ENCODE results near the gene ST8SIA6.

The ST8SIA6 gene

DNA sequence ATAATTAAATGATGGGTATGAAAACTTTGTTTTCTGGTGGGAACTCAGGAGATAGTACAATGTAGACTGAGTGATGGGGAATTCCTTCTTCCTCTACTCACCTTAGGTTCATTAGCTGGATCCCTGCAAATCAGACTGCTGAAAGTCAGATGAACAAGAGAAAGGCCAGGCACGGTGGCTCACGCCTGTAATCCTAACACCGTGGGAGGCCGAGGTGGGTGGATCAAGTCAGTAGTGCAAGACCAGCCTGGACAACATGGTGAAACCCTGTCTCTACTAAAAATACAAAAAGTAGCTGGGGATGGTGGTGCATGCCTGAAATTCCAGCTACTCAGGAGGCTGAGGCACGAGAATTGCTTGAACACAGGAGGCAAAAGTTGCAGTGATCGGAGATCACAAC, 28.7 kb upstream of the ST8SIA6 start:
- TF ChIP-seq ZFHX2 (tag by site-specific recombination; conservative IDR thresholded peaks at IDR 0.05) (peak; percentile 89), PRDM1 (tag by site-specific recombination; IDR thresholded peaks at IDR 0.05) (peak; percentile 44; the same call in 1 of the 2 replicates), ZBTB17 (tag by site-specific recombination; IDR thresholded peaks at IDR 0.05) (peak; percentile 15; the same call in 1 of the 2 replicates), GLIS1 (tag by site-specific recombination; IDR thresholded peaks at IDR 0.05) (peak; percentile 64), ZNF266 (tag by site-specific recombination; IDR thresholded peaks at IDR 0.05; ENCODE audit: low read depth) (no peak), ZNF629 (tag by site-specific recombination; IDR thresholded peaks at IDR 0.05) (no peak), EGR2 (tag by site-specific recombination; IDR thresholded peaks at IDR 0.05; ENCODE audit: low read depth) (peak; percentile 83)
- H3K9me3 ChIP-seq (ENCODE audit: control insufficient read depth, insufficient read depth, low read depth, low read length): no peaks in the 10 kb centered on the region
- ChIA-PET POLR2A (no interaction called here), CTCF (interaction anchor here (1.2 kb wide), 1 partner anchor 11 kb away, joined by 4 read pairs; no protein-coding TSS in a partner anchor)
- no peak overlapping the region for H3K27ac ChIP-seq (ENCODE audit: extremely low read depth, low read depth, low read length)
- H3K4me1 ChIP-seq (ENCODE audit: control insufficient read depth, insufficient read depth, low read length): no peaks in the 10 kb centered on the region
- H3K4me3 ChIP-seq (ENCODE audit: low read depth, low read length): no peak overlapping the region
- no peaks in the 10 kb centered on the region for H3K36me3 ChIP-seq (ENCODE audit: control insufficient read depth in 2 of 2, insufficient read depth in 1 of 2, low read length in 2 of 2)

DNA sequence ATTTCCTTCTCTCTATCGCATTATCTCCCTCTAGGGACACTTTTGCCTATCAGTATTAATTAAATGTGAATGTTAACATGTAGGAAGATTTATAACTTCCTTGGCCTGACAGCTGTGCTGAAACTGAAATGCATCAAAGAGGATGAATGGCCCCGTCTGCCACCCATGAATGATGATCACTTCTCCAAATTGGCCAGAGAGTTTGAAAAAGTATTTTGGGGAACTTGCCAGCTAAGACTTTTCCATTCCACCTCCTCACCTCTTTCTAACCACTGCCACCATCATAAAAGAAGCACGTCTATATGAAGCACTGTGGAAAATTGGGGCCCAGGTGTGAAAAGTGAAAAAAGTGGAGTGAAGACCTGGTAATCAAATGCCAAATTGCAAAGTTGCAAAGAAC, 25.4 kb upstream of the ST8SIA6 start:
- Histone ChIP-seq H3K4me3 (ENCODE audit: low read depth, low read length) (no peak overlapping the region), H3K9me3 (ENCODE audit: control insufficient read depth, insufficient read depth, low read depth, low read length) (no peaks in the 10 kb centered on the region), H3K36me3 (ENCODE audit: control insufficient read depth in 2 of 2, insufficient read depth in 1 of 2, low read length in 2 of 2) (no peaks in the 10 kb centered on the region), H3K4me1 (ENCODE audit: control insufficient read depth, insufficient read depth, low read length) (no peaks in the 10 kb centered on the region), H3K27ac (ENCODE audit: extremely low read depth, low read depth, low read length) (no peak overlapping the region)
- POLR2A ChIA-PET: no interaction called here
- CTCF ChIA-PET: no interaction called here
- no peak for TF ChIP-seq ZFHX2 (tag by site-specific recombination; conservative IDR thresholded peaks at IDR 0.05)
- TF ChIP-seq ZSCAN23 (tag by site-specific recombination; IDR thresholded peaks at IDR 0.05): no peak
- TF ChIP-seq, protein P1, sequence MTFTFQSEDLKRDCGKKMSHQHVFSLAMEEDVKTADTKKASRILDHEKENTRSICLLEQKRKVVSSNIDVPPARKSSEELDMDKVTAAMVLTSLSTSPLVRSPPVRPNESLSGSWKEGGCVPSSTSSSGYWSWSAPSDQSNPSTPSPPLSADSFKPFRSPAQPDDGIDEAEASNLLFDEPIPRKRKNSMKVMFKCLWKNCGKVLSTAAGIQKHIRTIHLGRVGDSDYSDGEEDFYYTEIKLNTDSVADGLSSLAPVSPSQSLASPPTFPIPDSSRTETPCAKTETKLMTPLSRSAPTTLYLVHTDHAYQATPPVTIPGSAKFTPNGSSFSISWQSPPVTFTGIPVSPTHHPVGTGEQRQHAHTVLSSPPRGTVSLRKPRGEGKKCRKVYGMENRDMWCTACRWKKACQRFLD (tag by site-specific recombination; IDR thresholded peaks at IDR 0.05): no peak
- TF ChIP-seq OSR2 (tag by site-specific recombination; IDR thresholded peaks at IDR 0.05): no peak
- no peak for TF ChIP-seq ZNF174 (tag by site-specific recombination; IDR thresholded peaks at IDR 0.05)
- TF ChIP-seq, protein P2, sequence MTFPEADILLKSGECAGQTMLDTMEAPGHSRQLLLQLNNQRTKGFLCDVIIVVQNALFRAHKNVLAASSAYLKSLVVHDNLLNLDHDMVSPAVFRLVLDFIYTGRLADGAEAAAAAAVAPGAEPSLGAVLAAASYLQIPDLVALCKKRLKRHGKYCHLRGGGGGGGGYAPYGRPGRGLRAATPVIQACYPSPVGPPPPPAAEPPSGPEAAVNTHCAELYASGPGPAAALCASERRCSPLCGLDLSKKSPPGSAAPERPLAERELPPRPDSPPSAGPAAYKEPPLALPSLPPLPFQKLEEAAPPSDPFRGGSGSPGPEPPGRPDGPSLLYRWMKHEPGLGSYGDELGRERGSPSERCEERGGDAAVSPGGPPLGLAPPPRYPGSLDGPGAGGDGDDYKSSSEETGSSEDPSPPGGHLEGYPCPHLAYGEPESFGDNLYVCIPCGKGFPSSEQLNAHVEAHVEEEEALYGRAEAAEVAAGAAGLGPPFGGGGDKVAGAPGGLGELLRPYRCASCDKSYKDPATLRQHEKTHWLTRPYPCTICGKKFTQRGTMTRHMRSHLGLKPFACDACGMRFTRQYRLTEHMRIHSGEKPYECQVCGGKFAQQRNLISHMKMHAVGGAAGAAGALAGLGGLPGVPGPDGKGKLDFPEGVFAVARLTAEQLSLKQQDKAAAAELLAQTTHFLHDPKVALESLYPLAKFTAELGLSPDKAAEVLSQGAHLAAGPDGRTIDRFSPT (tag by site-specific recombination; IDR thresholded peaks at IDR 0.05): no peak
- TF ChIP-seq ZNF140 (tag by site-specific recombination; IDR thresholded peaks at IDR 0.05): no peak
- TF ChIP-seq ZNF777 (tag by site-specific recombination; IDR thresholded peaks at IDR 0.05; ENCODE audit: borderline replicate concordance): no peak
- no peak for TF ChIP-seq ZNF138 (tag by site-specific recombination; IDR thresholded peaks at IDR 0.05; ENCODE audit: borderline replicate concordance)
- TF ChIP-seq, protein P3, sequence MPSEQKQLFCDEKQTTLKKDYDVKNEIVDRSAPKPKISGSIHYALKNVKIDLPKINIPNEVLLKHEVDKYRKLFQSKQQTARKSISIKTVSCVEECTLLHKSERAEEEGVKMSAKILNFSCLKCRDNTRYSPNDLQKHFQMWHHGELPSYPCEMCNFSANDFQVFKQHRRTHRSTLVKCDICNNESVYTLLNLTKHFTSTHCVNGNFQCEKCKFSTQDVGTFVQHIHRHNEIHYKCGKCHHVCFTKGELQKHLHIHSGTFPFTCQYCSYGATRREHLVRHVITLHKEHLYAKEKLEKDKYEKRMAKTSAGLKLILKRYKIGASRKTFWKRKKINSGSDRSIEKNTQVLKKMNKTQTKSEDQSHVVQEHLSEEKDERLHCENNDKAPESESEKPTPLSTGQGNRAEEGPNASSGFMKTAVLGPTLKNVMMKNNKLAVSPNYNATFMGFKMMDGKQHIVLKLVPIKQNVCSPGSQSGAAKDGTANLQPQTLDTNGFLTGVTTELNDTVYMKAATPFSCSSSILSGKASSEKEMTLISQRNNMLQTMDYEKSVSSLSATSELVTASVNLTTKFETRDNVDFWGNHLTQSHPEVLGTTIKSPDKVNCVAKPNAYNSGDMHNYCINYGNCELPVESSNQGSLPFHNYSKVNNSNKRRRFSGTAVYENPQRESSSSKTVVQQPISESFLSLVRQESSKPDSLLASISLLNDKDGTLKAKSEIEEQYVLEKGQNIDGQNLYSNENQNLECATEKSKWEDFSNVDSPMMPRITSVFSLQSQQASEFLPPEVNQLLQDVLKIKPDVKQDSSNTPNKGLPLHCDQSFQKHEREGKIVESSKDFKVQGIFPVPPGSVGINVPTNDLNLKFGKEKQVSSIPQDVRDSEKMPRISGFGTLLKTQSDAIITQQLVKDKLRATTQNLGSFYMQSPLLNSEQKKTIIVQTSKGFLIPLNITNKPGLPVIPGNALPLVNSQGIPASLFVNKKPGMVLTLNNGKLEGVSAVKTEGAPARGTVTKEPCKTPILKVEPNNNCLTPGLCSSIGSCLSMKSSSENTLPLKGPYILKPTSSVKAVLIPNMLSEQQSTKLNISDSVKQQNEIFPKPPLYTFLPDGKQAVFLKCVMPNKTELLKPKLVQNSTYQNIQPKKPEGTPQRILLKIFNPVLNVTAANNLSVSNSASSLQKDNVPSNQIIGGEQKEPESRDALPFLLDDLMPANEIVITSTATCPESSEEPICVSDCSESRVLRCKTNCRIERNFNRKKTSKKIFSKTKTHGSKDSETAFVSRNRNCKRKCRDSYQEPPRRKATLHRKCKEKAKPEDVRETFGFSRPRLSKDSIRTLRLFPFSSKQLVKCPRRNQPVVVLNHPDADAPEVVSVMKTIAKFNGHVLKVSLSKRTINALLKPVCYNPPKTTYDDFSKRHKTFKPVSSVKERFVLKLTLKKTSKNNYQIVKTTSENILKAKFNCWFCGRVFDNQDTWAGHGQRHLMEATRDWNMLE (tag by site-specific recombination; conservative IDR thresholded peaks at IDR 0.05; ENCODE audit: low read depth): no peak
- no peak for TF ChIP-seq ZNF530 (tag by site-specific recombination; IDR thresholded peaks at IDR 0.05; ENCODE audit: low read depth)
- TF ChIP-seq ZNF311 (tag by site-specific recombination; IDR thresholded peaks at IDR 0.05; ENCODE audit: borderline replicate concordance): no peak
- no peak for TF ChIP-seq BCL11A (tag by site-specific recombination; IDR thresholded peaks at IDR 0.05; ENCODE audit: low read depth)
- TF ChIP-seq, protein P4, sequence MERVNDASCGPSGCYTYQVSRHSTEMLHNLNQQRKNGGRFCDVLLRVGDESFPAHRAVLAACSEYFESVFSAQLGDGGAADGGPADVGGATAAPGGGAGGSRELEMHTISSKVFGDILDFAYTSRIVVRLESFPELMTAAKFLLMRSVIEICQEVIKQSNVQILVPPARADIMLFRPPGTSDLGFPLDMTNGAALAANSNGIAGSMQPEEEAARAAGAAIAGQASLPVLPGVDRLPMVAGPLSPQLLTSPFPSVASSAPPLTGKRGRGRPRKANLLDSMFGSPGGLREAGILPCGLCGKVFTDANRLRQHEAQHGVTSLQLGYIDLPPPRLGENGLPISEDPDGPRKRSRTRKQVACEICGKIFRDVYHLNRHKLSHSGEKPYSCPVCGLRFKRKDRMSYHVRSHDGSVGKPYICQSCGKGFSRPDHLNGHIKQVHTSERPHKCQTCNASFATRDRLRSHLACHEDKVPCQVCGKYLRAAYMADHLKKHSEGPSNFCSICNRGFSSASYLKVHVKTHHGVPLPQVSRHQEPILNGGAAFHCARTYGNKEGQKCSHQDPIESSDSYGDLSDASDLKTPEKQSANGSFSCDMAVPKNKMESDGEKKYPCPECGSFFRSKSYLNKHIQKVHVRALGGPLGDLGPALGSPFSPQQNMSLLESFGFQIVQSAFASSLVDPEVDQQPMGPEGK (tag by site-specific recombination; IDR thresholded peaks at IDR 0.05): no peak
- no peak for TF ChIP-seq ZBTB7A (tag by site-specific recombination; IDR thresholded peaks at IDR 0.05; ENCODE audit: low read depth)
- TF ChIP-seq, protein P5, sequence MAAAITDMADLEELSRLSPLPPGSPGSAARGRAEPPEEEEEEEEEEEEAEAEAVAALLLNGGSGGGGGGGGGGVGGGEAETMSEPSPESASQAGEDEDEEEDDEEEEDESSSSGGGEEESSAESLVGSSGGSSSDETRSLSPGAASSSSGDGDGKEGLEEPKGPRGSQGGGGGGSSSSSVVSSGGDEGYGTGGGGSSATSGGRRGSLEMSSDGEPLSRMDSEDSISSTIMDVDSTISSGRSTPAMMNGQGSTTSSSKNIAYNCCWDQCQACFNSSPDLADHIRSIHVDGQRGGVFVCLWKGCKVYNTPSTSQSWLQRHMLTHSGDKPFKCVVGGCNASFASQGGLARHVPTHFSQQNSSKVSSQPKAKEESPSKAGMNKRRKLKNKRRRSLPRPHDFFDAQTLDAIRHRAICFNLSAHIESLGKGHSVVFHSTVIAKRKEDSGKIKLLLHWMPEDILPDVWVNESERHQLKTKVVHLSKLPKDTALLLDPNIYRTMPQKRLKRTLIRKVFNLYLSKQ (tag by site-specific recombination; IDR thresholded peaks at IDR 0.05; ENCODE audit: borderline replicate concordance): no peak
- no peak for TF ChIP-seq ZNF302 (tag by site-specific recombination; IDR thresholded peaks at IDR 0.05; ENCODE audit: low read depth)
- no peak for TF ChIP-seq SP2 (tag by site-specific recombination; IDR thresholded peaks at IDR 0.05)

Measured in HEK293 (cell line).